Measurements from ENCODE around the gene EIF3K.

Gene EIF3K

GRCh38 chr19:38669552-38669951 lies 50.6 kb downstream of the EIF3K start:
- DNase-seq, result no peak

GRCh38 chr19:38670921-38671398 lies 52.0 kb downstream of the EIF3K start:
- peak; percentile 19 for DNase-seq

GRCh38 chr19:38671654-38672053 lies 52.7 kb downstream of the EIF3K start:
- no peak for DNase-seq

GRCh38 chr19:38673030-38673429 lies 54.0 kb downstream of the EIF3K start:
- DNase-seq, result no peak

GRCh38 chr19:38674388-38675171 lies 55.6 kb downstream of the EIF3K start:
- DNase-seq, result no peak

GRCh38 chr19:38675611-38676010 lies 56.6 kb downstream of the EIF3K start:
- DNase-seq, result no peak

- DNase-seq, result peak; percentile 23
These were observed 57.3 kb downstream of the EIF3K start for GRCh38 chr19:38676023-38676877.

- DNase-seq, result no peak
These were observed 58.1 kb downstream of the EIF3K start for GRCh38 chr19:38676878-38677646.

- DNase-seq, result no peak
These were observed 59.4 kb downstream of the EIF3K start for GRCh38 chr19:38678217-38678890.

GRCh38 chr19:38678891-38679494 lies 60.0 kb downstream of the EIF3K start:
- DNase-seq, result no peak

- DNase-seq, result no peak
These were observed 60.9 kb downstream of the EIF3K start for GRCh38 chr19:38679839-38680238.

GRCh38 chr19:38682195-38682867 lies 63.3 kb downstream of the EIF3K start:
- no peak for DNase-seq

- no peak for DNase-seq
These were observed 63.9 kb downstream of the EIF3K start for GRCh38 chr19:38682872-38683392.

- peak; percentile 94 for DNase-seq
These were observed 64.5 kb downstream of the EIF3K start for GRCh38 chr19:38683393-38684077.

- peak; percentile 96 for DNase-seq
These were observed 65.3 kb downstream of the EIF3K start for GRCh38 chr19:38684078-38684861.

GRCh38 chr19:38684862-38685665 lies 66.1 kb downstream of the EIF3K start:
- no peak for DNase-seq

- DNase-seq, result peak; percentile 82
These were observed 66.9 kb downstream of the EIF3K start for GRCh38 chr19:38685666-38686529.

- no peak for DNase-seq
These were observed 67.5 kb downstream of the EIF3K start for GRCh38 chr19:38686530-38686888.

Measured in NCI-H69 (cell line).